Stomach (tissue), 4 donors: Measurements from ENCODE around the gene SLC38A3.

ENCODE experiments used
- POLR2A ChIP-seq, 4 donors: fragments of 450-650 bp; IDR thresholded peaks; one replicate each; pipeline ENCODE4 v1.6.1; 2016; ENCODE audit warnings: antibody characterized with exemption in 4 of 4, control low read depth in 2 of 4, mild to moderate bottlenecking in 1 of 4, moderate library complexity in 1 of 4
- TF ChIP-seq, protein P1 (sequence below), 7 experiments: fragments of 450-650 bp in 4 of 7; fragments of 200-600 bp in 3 of 7; sonication (generic) in 3 of 7; IDR thresholded peaks; one replicate each; pipeline ENCODE4 v1.5.1; 2016 to 2019; ENCODE audit warnings: antibody characterized with exemption in 7 of 7, control low read depth in 2 of 7, mild to moderate bottlenecking in 1 of 7

DNA sequence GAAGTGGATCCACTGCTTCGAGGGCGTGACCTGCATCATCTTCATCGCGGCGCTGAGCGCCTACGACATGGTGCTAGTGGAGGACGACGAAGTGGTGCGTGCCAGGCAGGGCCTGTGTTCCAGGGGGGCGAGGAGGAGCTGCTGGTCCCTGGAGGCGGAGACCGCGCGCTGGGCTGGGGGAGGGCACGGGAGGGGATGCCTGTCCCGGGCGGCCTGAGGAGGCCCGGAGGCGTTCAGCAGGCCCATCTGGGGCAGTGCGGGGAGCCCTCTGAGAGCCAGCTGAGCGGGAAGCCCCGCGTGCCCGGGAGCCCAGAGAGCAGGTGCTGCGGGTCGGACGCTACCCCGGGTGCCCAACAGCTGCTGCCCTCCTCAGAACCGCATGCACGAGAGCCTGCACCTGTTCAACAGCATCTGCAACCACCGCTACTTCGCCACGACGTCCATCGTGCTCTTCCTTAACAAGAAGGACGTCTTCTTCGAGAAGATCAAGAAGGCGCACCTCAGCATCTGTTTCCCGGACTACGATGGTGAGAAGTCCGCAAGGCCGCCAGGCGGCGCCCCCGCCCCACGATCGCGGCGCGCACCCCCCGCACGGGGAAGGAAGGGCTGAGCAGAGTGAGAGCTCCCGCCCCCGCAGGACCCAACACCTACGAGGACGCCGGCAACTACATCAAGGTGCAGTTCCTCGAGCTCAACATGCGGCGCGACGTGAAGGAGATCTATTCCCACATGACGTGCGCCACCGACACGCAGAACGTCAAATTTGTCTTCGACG lies 10.8 kb upstream of the SLC38A3 start:
- TF ChIP-seq, protein P1, sequence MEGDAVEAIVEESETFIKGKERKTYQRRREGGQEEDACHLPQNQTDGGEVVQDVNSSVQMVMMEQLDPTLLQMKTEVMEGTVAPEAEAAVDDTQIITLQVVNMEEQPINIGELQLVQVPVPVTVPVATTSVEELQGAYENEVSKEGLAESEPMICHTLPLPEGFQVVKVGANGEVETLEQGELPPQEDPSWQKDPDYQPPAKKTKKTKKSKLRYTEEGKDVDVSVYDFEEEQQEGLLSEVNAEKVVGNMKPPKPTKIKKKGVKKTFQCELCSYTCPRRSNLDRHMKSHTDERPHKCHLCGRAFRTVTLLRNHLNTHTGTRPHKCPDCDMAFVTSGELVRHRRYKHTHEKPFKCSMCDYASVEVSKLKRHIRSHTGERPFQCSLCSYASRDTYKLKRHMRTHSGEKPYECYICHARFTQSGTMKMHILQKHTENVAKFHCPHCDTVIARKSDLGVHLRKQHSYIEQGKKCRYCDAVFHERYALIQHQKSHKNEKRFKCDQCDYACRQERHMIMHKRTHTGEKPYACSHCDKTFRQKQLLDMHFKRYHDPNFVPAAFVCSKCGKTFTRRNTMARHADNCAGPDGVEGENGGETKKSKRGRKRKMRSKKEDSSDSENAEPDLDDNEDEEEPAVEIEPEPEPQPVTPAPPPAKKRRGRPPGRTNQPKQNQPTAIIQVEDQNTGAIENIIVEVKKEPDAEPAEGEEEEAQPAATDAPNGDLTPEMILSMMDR (IDR thresholded peaks at IDR 0.05), result peak in 5 of 7 experiments; percentile 61 to 90 (median 76)
- no peak for TF ChIP-seq POLR2A (IDR thresholded peaks at IDR 0.05)
